Activated naive CD8-positive, alpha-beta T cell treated with anti-CD3 and anti-CD28 coated beads, Interleukin-2, amount 50 U/mL, for 24 hours (primary cell): ENCODE data around the gene MBOAT7.

ENCODE experiments used
- ATAC-seq: fragments of 150-1000 bp; cut with Tn5 transposase; one replicate; pipeline ENCODE4 v1.10.0; 2021
- DNase-seq: peaks from one replicate; pipeline ENCODE4 v3.0.0; 2021
- H3K27ac Mint-ChIP-seq: one replicate; pipeline ENCODE4 v1.8.0; 2021; ENCODE audit warnings: mild to moderate bottlenecking, mixed read lengths
- H3K27me3 Mint-ChIP-seq: one replicate; pipeline ENCODE4 v1.8.0; 2021; ENCODE audit warnings: mixed read lengths
- H3K36me3 Mint-ChIP-seq: one replicate; pipeline ENCODE4 v1.8.0; 2021; ENCODE audit warnings: low read depth, mixed read lengths
- H3K4me1 Mint-ChIP-seq: one replicate; pipeline ENCODE4 v1.8.0; 2021; ENCODE audit warnings: mixed read lengths
- H3K4me3 Mint-ChIP-seq: one replicate; pipeline ENCODE4 v1.8.0; 2021; ENCODE audit warnings: mild to moderate bottlenecking, moderate library complexity, mixed read lengths
- H3K9me3 Mint-ChIP-seq: one replicate; pipeline ENCODE4 v1.8.0; 2021; ENCODE audit warnings: mixed read lengths

Gene MBOAT7

GRCh38 chr19:54154603-54155345 is 34.6 kb downstream of the MBOAT7 start:
- Mint-ChIP-seq H3K36me3 (peaks cover 30% of the 10 kb centered on the region), H3K4me1 (peaks cover 37% of the 10 kb centered on the region)

GRCh38 chr19:54153731-54154326 is 35.6 kb downstream of the MBOAT7 start:
- Mint-ChIP-seq H3K4me3 (no peak overlapping the region), H3K27me3 (no peaks in the 10 kb centered on the region), H3K4me1 (peaks cover 29% of the 10 kb centered on the region), H3K36me3 (peaks cover 31% of the 10 kb centered on the region), H3K27ac (peak overlapping the region; percentile 78), H3K9me3 (no peaks in the 10 kb centered on the region)
- ATAC-seq (no peak), DNase-seq (no peak)

More at GRCh38 chr19:54154603-54155345, 34.6 kb downstream of the MBOAT7 start:
- Mint-ChIP-seq H3K27me3 (no peaks in the 10 kb centered on the region), H3K4me3 (no peak overlapping the region), H3K9me3 (no peaks in the 10 kb centered on the region), H3K27ac (peak overlapping the region; percentile 78)
- no peak for ATAC-seq
- no peak for DNase-seq

GRCh38 chr19:54152878-54153524 is 36.4 kb downstream of the MBOAT7 start:
- H3K36me3 Mint-ChIP-seq, result peaks cover 30% of the 10 kb centered on the region
- ATAC-seq (no peak), DNase-seq (no peak)
- H3K27ac Mint-ChIP-seq, result no peak overlapping the region
- no peak overlapping the region for H3K4me3 Mint-ChIP-seq
- no peaks in the 10 kb centered on the region for H3K9me3 Mint-ChIP-seq
- no peaks in the 10 kb centered on the region for H3K27me3 Mint-ChIP-seq
- H3K4me1 Mint-ChIP-seq, result peaks cover 21% of the 10 kb centered on the region

GRCh38 chr19:54152267-54152666 is 37.1 kb downstream of the MBOAT7 start:
- peaks cover 20% of the 10 kb centered on the region for H3K4me1 Mint-ChIP-seq
- no peaks in the 10 kb centered on the region for H3K9me3 Mint-ChIP-seq
- H3K4me3 Mint-ChIP-seq, result no peak overlapping the region
- no peak for DNase-seq
- no peaks in the 10 kb centered on the region for H3K27me3 Mint-ChIP-seq
- no peak overlapping the region for H3K27ac Mint-ChIP-seq
- H3K36me3 Mint-ChIP-seq, result peaks cover 33% of the 10 kb centered on the region
- no peak for ATAC-seq

- Mint-ChIP-seq H3K4me3 (no peak overlapping the region), H3K27me3 (no peaks in the 10 kb centered on the region), H3K9me3 (no peaks in the 10 kb centered on the region), H3K36me3 (peaks cover 34% of the 10 kb centered on the region), H3K4me1 (peaks cover 20% of the 10 kb centered on the region), H3K27ac (no peak overlapping the region)
- no peak for DNase-seq
- no peak for ATAC-seq
Measured at GRCh38 chr19:54151362-54152035, 37.9 kb downstream of the MBOAT7 start.

GRCh38 chr19:54149021-54149812 is 40.2 kb downstream of the MBOAT7 start:
- no peaks in the 10 kb centered on the region for H3K9me3 Mint-ChIP-seq
- H3K4me1 Mint-ChIP-seq, result peaks cover 10% of the 10 kb centered on the region
- no peak for DNase-seq
- peaks cover 38% of the 10 kb centered on the region for H3K36me3 Mint-ChIP-seq
- no peak overlapping the region for H3K4me3 Mint-ChIP-seq
- no peak for ATAC-seq
- H3K27me3 Mint-ChIP-seq, result no peaks in the 10 kb centered on the region
- H3K27ac Mint-ChIP-seq, result no peak overlapping the region

GRCh38 chr19:54148158-54148557 is 41.2 kb downstream of the MBOAT7 start:
- Mint-ChIP-seq H3K27ac (no peak overlapping the region), H3K27me3 (no peaks in the 10 kb centered on the region), H3K36me3 (peaks cover 40% of the 10 kb centered on the region), H3K9me3 (no peaks in the 10 kb centered on the region), H3K4me1 (no peaks in the 10 kb centered on the region), H3K4me3 (no peak overlapping the region)
- DNase-seq (no peak), ATAC-seq (no peak)

- peaks cover 40% of the 10 kb centered on the region for H3K36me3 Mint-ChIP-seq
Measured at GRCh38 chr19:54147676-54148075, 41.7 kb downstream of the MBOAT7 start.

GRCh38 chr19:54145541-54146158 is 43.7 kb downstream of the MBOAT7 start:
- Mint-ChIP-seq H3K4me1 (peaks cover 7% of the 10 kb centered on the region), H3K36me3 (peaks cover 45% of the 10 kb centered on the region), H3K9me3 (no peaks in the 10 kb centered on the region), H3K27ac (no peak overlapping the region), H3K4me3 (no peak overlapping the region), H3K27me3 (no peaks in the 10 kb centered on the region)
- DNase-seq (no peak), ATAC-seq (no peak)

More at GRCh38 chr19:54147676-54148075, 41.7 kb downstream of the MBOAT7 start:
- Mint-ChIP-seq H3K4me3 (no peak overlapping the region), H3K27ac (no peak overlapping the region), H3K4me1 (no peaks in the 10 kb centered on the region), H3K9me3 (no peaks in the 10 kb centered on the region), H3K27me3 (no peaks in the 10 kb centered on the region)
- no peak for ATAC-seq
- no peak for DNase-seq

- Mint-ChIP-seq H3K27me3 (peaks cover 2% of the 10 kb centered on the region), H3K9me3 (no peaks in the 10 kb centered on the region), H3K4me1 (peaks cover 29% of the 10 kb centered on the region), H3K27ac (peak overlapping the region; percentile 50), H3K36me3 (peaks cover 38% of the 10 kb centered on the region), H3K4me3 (no peak overlapping the region)
- ATAC-seq (no peak), DNase-seq (no peak)
Measured at GRCh38 chr19:54142166-54142780, 47.1 kb downstream of the MBOAT7 start.

GRCh38 chr19:54141356-54141755 is 48.0 kb downstream of the MBOAT7 start:
- H3K36me3 Mint-ChIP-seq, result peaks cover 30% of the 10 kb centered on the region
- peaks cover 38% of the 10 kb centered on the region for H3K4me1 Mint-ChIP-seq
- no peak overlapping the region for H3K4me3 Mint-ChIP-seq
- peaks cover 5% of the 10 kb centered on the region for H3K27me3 Mint-ChIP-seq
- DNase-seq (no peak), ATAC-seq (no peak)
- H3K27ac Mint-ChIP-seq, result peak overlapping the region; percentile 22
- no peaks in the 10 kb centered on the region for H3K9me3 Mint-ChIP-seq

GRCh38 chr19:54138489-54139256 is 50.7 kb downstream of the MBOAT7 start:
- Mint-ChIP-seq H3K27ac (peak overlapping the region; percentile 92), H3K4me1 (peaks cover 45% of the 10 kb centered on the region)

More at GRCh38 chr19:54138489-54139256, 50.7 kb downstream of the MBOAT7 start:
- Mint-ChIP-seq H3K9me3 (no peaks in the 10 kb centered on the region), H3K4me3 (peak overlapping the region; percentile 87), H3K27me3 (peaks cover 5% of the 10 kb centered on the region), H3K36me3 (peaks cover 11% of the 10 kb centered on the region)
- ATAC-seq (no peak), DNase-seq (peak; percentile 49)
